HepG2 (cell line): Measurements from ENCODE around the gene FOXR1. TPM values are rescaled to one million over a fixed set of nuclear protein-coding genes. Genes with fewer than 3 reads are reported as not detected.
A peak's percentile ranks its signal among the peaks of the same experiment; 100 is the strongest.

Source experiments
- ARID4A ChIP-seq: sonication (generic); formaldehyde crosslinking; IDR thresholded peaks from 2 replicates; pipeline ENCODE4 v1.5.0; 2020; ENCODE audit warnings: mild to moderate bottlenecking, missing genetic modification reagents, borderline replicate concordance
- DMTF1 ChIP-seq: sonication (generic); formaldehyde crosslinking; IDR thresholded peaks from 2 replicates; pipeline ENCODE4 v1.4.0; 2020; ENCODE audit warnings: mild to moderate bottlenecking, missing genetic modification reagents
- ETV5 ChIP-seq: IDR thresholded peaks from 2 replicates; pipeline ENCODE4 v1.6.1; 2018; ENCODE audit warnings: missing biosample characterization, missing genetic modification reagents, inconsistent platforms, borderline replicate concordance
- HHEX ChIP-seq: IDR thresholded peaks from 2 replicates; pipeline ENCODE4 v1.6.1; 2016; ENCODE audit warnings: control low read depth
- KAT2B ChIP-seq: fragments of 150-350 bp; IDR thresholded peaks from 2 replicates; pipeline ENCODE4 v1.6.1; 2014; ENCODE audit warnings: low read depth, low read length, borderline replicate concordance
- NFIB ChIP-seq: sonication (generic); formaldehyde crosslinking; IDR thresholded peaks from 2 replicates; pipeline ENCODE4 v1.9.0; 2021; ENCODE audit warnings: missing genetic modification reagents, mild to moderate bottlenecking, borderline replicate concordance
- NFKB2 ChIP-seq: sonication (generic); formaldehyde crosslinking; IDR thresholded peaks from 2 replicates; pipeline ENCODE4 v1.4.0; 2020; ENCODE audit warnings: missing genetic modification reagents, borderline replicate concordance
- RBAK ChIP-seq: sonication (generic); formaldehyde crosslinking; IDR thresholded peaks from 2 replicates; pipeline ENCODE4 v1.5.1; 2020; ENCODE audit warnings: mild to moderate bottlenecking, missing genetic modification reagents
- RXRB ChIP-seq: IDR thresholded peaks from 2 replicates; pipeline ENCODE4 v1.6.1; 2016; ENCODE audit warnings: borderline replicate concordance, missing genetic modification reagents, missing compliant biosample characterization
- SMYD3 ChIP-seq: sonication (generic); formaldehyde crosslinking; IDR thresholded peaks from 2 replicates; pipeline ENCODE4 v1.8.1; 2023; ENCODE audit warnings: mild to moderate bottlenecking, missing genetic modification reagents
- SRSF4 ChIP-seq: fragments of 200-400 bp; formaldehyde crosslinking; IDR thresholded peaks from one replicate; pipeline ENCODE4 v1.6.1; 2018; ENCODE audit warnings: mild to moderate bottlenecking, low read depth, low read length, moderate library complexity; ENCODE audit not compliant: poor library complexity, severe bottlenecking
- TMF1 ChIP-seq: sonication (generic); formaldehyde crosslinking; IDR thresholded peaks from 2 replicates; pipeline ENCODE4 v1.8.1; 2022; ENCODE audit warnings: low read depth, missing genetic modification reagents
- ZNF251 ChIP-seq: sonication (generic); formaldehyde crosslinking; IDR thresholded peaks from 2 replicates; pipeline ENCODE4 v1.9.0; 2021; ENCODE audit warnings: mild to moderate bottlenecking, missing genetic modification reagents
- ZNF280D ChIP-seq: sonication (generic); formaldehyde crosslinking; IDR thresholded peaks from 2 replicates; pipeline ENCODE4 v1.5.1; 2020; ENCODE audit warnings: mild to moderate bottlenecking, missing genetic modification reagents
- ZNF512 ChIP-seq: sonication (generic); formaldehyde crosslinking; IDR thresholded peaks from 2 replicates; pipeline ENCODE4 v1.4.0; 2020; ENCODE audit warnings: mild to moderate bottlenecking, missing genetic modification reagents
- ZNF564 ChIP-seq: sonication (generic); formaldehyde crosslinking; IDR thresholded peaks from 2 replicates; pipeline ENCODE4 v1.8.1; 2023; ENCODE audit warnings: mild to moderate bottlenecking, missing genetic modification reagents
- ZZZ3 ChIP-seq: sonication (generic); formaldehyde crosslinking; IDR thresholded peaks from 2 replicates; pipeline ENCODE4 v1.4.0; 2020; ENCODE audit warnings: missing genetic modification reagents, mild to moderate bottlenecking, borderline replicate concordance
- polyA plus RNA-seq, 8 experiments: library from polyadenylated mRNA; depleted of rRNA in 3 of 8; stranded (reverse) in 7 of 8; unstranded in 1 of 8; fragments of >200 nt; fragmentation: Illumina TruSeq in 4 of 8; extraction: Trizol in 4 of 8; gene quantifications; 2 replicates each; pipeline versions ENCODE4 v1.2.1 to v1.2.3, GENCODE V29; 2011 to 2016; ENCODE audit warnings: low read depth in 4 of 8, missing spikeins in 1 of 8, mixed read lengths in 1 of 8; ENCODE audit not compliant: insufficient read depth in 1 of 8
- total RNA-seq, 5 experiments: library from RNA; depleted of rRNA; stranded (reverse); fragments of >200 nt; fragmentation: Illumina TruSeq; extraction: Trizol; gene quantifications; 2 replicates each; pipeline ENCODE4 v1.2.3, GENCODE V29; 2016; ENCODE audit warnings: low read depth in 1 of 5

Gene FOXR1
- total and polyA plus RNA-seq, 2 of the 13 experiments (the other 11 are each of a cell fraction or from before 2014, with no cell fraction given), result not detected

- TF ChIP-seq ZNF280D (CRISPR knock-in tag), result no peak
- no peak for TF ChIP-seq SRSF4
- peak; percentile 62; the same call in 1 of the 2 replicates for TF ChIP-seq TMF1 (CRISPR knock-in tag)
- no peak for TF ChIP-seq RBAK
- peak; percentile 77; the same call in 1 of the 2 replicates for TF ChIP-seq ARID4A (CRISPR knock-in tag)
- 0 out of 2 replicates have a peak, but pooled peaks have one; percentile 75 for TF ChIP-seq RXRB (CRISPR knock-in tag)
- TF ChIP-seq HHEX (CRISPR knock-in tag), result no peak
- TF ChIP-seq DMTF1, result no peak; the same call in 1 of the 2 replicates
- peak; percentile 98 for TF ChIP-seq ZNF564
- peak; percentile 53 for TF ChIP-seq ETV5 (CRISPR knock-in tag)
- TF ChIP-seq NFIB (CRISPR knock-in tag), result no peak
- no peak for TF ChIP-seq ZNF251 (CRISPR knock-in tag)
- no peak for TF ChIP-seq KAT2B
- TF ChIP-seq SMYD3, result peak; percentile 74; the same call in 1 of the 2 replicates
- no peak for TF ChIP-seq ZNF512
- 0 out of 2 replicates have a peak, but pooled peaks have one; percentile 60 for TF ChIP-seq ZZZ3 (CRISPR knock-in tag)
- peak; percentile 87; the same call in 1 of the 2 replicates for TF ChIP-seq NFKB2 (CRISPR knock-in tag)
Measured at GRCh38 chr11:119030329-119031047, 58.9 kb downstream of the FOXR1 start, which contains the start of gene SLC37A4 (continued).
